ENCODE results near the gene PTPRD.

- TF ChIP-seq POLR2A (IDR thresholded peaks at IDR 0.05): no peak
- TF ChIP-seq, protein P1, sequence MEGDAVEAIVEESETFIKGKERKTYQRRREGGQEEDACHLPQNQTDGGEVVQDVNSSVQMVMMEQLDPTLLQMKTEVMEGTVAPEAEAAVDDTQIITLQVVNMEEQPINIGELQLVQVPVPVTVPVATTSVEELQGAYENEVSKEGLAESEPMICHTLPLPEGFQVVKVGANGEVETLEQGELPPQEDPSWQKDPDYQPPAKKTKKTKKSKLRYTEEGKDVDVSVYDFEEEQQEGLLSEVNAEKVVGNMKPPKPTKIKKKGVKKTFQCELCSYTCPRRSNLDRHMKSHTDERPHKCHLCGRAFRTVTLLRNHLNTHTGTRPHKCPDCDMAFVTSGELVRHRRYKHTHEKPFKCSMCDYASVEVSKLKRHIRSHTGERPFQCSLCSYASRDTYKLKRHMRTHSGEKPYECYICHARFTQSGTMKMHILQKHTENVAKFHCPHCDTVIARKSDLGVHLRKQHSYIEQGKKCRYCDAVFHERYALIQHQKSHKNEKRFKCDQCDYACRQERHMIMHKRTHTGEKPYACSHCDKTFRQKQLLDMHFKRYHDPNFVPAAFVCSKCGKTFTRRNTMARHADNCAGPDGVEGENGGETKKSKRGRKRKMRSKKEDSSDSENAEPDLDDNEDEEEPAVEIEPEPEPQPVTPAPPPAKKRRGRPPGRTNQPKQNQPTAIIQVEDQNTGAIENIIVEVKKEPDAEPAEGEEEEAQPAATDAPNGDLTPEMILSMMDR (IDR thresholded peaks at IDR 0.05): no peak
- no peak for TF ChIP-seq POLR2AphosphoS5 (IDR thresholded peaks at IDR 0.05)
These were observed 1704.9 kb downstream of the PTPRD start for GRCh38 chr9:8907868-8908267.
